T-helper 1 cell treated with Interleukin-12 subunit alpha and Interleukin-12 subunit beta and Interleukin-4 antibody, amounts not matched to agents 30 μg/mL and 1 μg/mL, for 36 hours (primary cell): Measurements from ENCODE around the gene FAF1.

Experiments used
- H3K27ac Mint-ChIP-seq: one replicate; pipeline ENCODE4 v1.8.0; 2021; ENCODE audit warnings: mild to moderate bottlenecking, mixed read lengths
- H3K27me3 Mint-ChIP-seq: one replicate; pipeline ENCODE4 v1.8.0; 2021; ENCODE audit warnings: low read depth, mixed read lengths
- H3K36me3 Mint-ChIP-seq: one replicate; pipeline ENCODE4 v1.8.0; 2021; ENCODE audit warnings: low read depth, mixed read lengths
- H3K4me1 Mint-ChIP-seq: one replicate; pipeline ENCODE4 v1.8.0; 2021; ENCODE audit warnings: low read depth, mixed read lengths
- H3K4me3 Mint-ChIP-seq: one replicate; pipeline ENCODE4 v1.8.0; 2021; ENCODE audit warnings: mild to moderate bottlenecking, moderate library complexity, mixed read lengths
- H3K9me3 Mint-ChIP-seq: one replicate; pipeline ENCODE4 v1.8.0; 2021; ENCODE audit warnings: mixed read lengths

FAF1 gene

GRCh38 chr1:50700214-50700613 is 259.9 kb downstream of the FAF1 start:
- H3K9me3 Mint-ChIP-seq = no peaks in the 10 kb centered on the region
- H3K27ac Mint-ChIP-seq = no peak overlapping the region
- peaks cover 1% of the 10 kb centered on the region for H3K36me3 Mint-ChIP-seq
- H3K4me1 Mint-ChIP-seq = no peaks in the 10 kb centered on the region
- H3K27me3 Mint-ChIP-seq = no peaks in the 10 kb centered on the region
- H3K4me3 Mint-ChIP-seq = no peak overlapping the region

GRCh38 chr1:50699795-50700194 is 260.3 kb downstream of the FAF1 start:
- Mint-ChIP-seq H3K36me3 (peaks cover 1% of the 10 kb centered on the region), H3K4me1 (no peaks in the 10 kb centered on the region), H3K9me3 (no peaks in the 10 kb centered on the region), H3K27ac (no peak overlapping the region), H3K4me3 (no peak overlapping the region), H3K27me3 (no peaks in the 10 kb centered on the region)

GRCh38 chr1:50697440-50698421 is 262.3 kb downstream of the FAF1 start:
- Mint-ChIP-seq H3K9me3 (no peaks in the 10 kb centered on the region), H3K4me3 (no peak overlapping the region), H3K36me3 (no peaks in the 10 kb centered on the region), H3K27me3 (no peaks in the 10 kb centered on the region), H3K4me1 (no peaks in the 10 kb centered on the region), H3K27ac (no peak overlapping the region)

- no peaks in the 10 kb centered on the region for H3K4me1 Mint-ChIP-seq
- peaks cover 2% of the 10 kb centered on the region for H3K36me3 Mint-ChIP-seq
- H3K9me3 Mint-ChIP-seq = no peaks in the 10 kb centered on the region
- no peak overlapping the region for H3K27ac Mint-ChIP-seq
- H3K27me3 Mint-ChIP-seq = no peaks in the 10 kb centered on the region
- H3K4me3 Mint-ChIP-seq = no peak overlapping the region
Measured at GRCh38 chr1:50693829-50694228, 266.2 kb downstream of the FAF1 start.

GRCh38 chr1:50684185-50684584 is 275.9 kb downstream of the FAF1 start:
- Mint-ChIP-seq H3K27ac (no peak overlapping the region), H3K36me3 (no peaks in the 10 kb centered on the region), H3K4me3 (no peak overlapping the region), H3K9me3 (no peaks in the 10 kb centered on the region), H3K27me3 (no peaks in the 10 kb centered on the region), H3K4me1 (no peaks in the 10 kb centered on the region)

GRCh38 chr1:50681931-50682330 is 278.1 kb downstream of the FAF1 start:
- H3K36me3 Mint-ChIP-seq = no peaks in the 10 kb centered on the region
- H3K27ac Mint-ChIP-seq = no peak overlapping the region
- H3K4me1 Mint-ChIP-seq = no peaks in the 10 kb centered on the region
- H3K4me3 Mint-ChIP-seq = no peak overlapping the region
- H3K9me3 Mint-ChIP-seq = no peaks in the 10 kb centered on the region
- no peaks in the 10 kb centered on the region for H3K27me3 Mint-ChIP-seq

- no peaks in the 10 kb centered on the region for H3K9me3 Mint-ChIP-seq
- H3K36me3 Mint-ChIP-seq = no peaks in the 10 kb centered on the region
- H3K4me3 Mint-ChIP-seq = no peak overlapping the region
- H3K27ac Mint-ChIP-seq = no peak overlapping the region
- no peaks in the 10 kb centered on the region for H3K27me3 Mint-ChIP-seq
- no peaks in the 10 kb centered on the region for H3K4me1 Mint-ChIP-seq
Measured at GRCh38 chr1:50667710-50668356, 292.2 kb downstream of the FAF1 start.

GRCh38 chr1:50667272-50667671 is 292.8 kb downstream of the FAF1 start:
- H3K9me3 Mint-ChIP-seq = no peaks in the 10 kb centered on the region
- no peaks in the 10 kb centered on the region for H3K4me1 Mint-ChIP-seq
- no peak overlapping the region for H3K27ac Mint-ChIP-seq
- no peaks in the 10 kb centered on the region for H3K36me3 Mint-ChIP-seq
- no peaks in the 10 kb centered on the region for H3K27me3 Mint-ChIP-seq
- no peak overlapping the region for H3K4me3 Mint-ChIP-seq

- Mint-ChIP-seq H3K36me3 (no peaks in the 10 kb centered on the region), H3K4me3 (no peak overlapping the region), H3K9me3 (no peaks in the 10 kb centered on the region), H3K4me1 (no peaks in the 10 kb centered on the region), H3K27me3 (no peaks in the 10 kb centered on the region), H3K27ac (no peak overlapping the region)
Measured at GRCh38 chr1:50666849-50667248, 293.2 kb downstream of the FAF1 start.

- Mint-ChIP-seq H3K9me3 (no peaks in the 10 kb centered on the region), H3K27me3 (no peaks in the 10 kb centered on the region), H3K27ac (no peak overlapping the region), H3K4me3 (no peak overlapping the region), H3K4me1 (no peaks in the 10 kb centered on the region), H3K36me3 (no peaks in the 10 kb centered on the region)
Measured at GRCh38 chr1:50665413-50665812, 294.7 kb downstream of the FAF1 start.

GRCh38 chr1:50661626-50662025 is 298.4 kb downstream of the FAF1 start:
- H3K27me3 Mint-ChIP-seq = no peaks in the 10 kb centered on the region
- no peaks in the 10 kb centered on the region for H3K36me3 Mint-ChIP-seq
- H3K4me1 Mint-ChIP-seq = no peaks in the 10 kb centered on the region
- H3K27ac Mint-ChIP-seq = no peak overlapping the region
- H3K9me3 Mint-ChIP-seq = no peaks in the 10 kb centered on the region
- no peak overlapping the region for H3K4me3 Mint-ChIP-seq

GRCh38 chr1:50659107-50659662 is 300.9 kb downstream of the FAF1 start:
- Mint-ChIP-seq H3K4me3 (no peak overlapping the region), H3K4me1 (no peaks in the 10 kb centered on the region), H3K36me3 (no peaks in the 10 kb centered on the region), H3K27ac (no peak overlapping the region), H3K27me3 (no peaks in the 10 kb centered on the region), H3K9me3 (no peaks in the 10 kb centered on the region)

- H3K36me3 Mint-ChIP-seq = no peaks in the 10 kb centered on the region
- H3K4me3 Mint-ChIP-seq = no peak overlapping the region
- no peak overlapping the region for H3K27ac Mint-ChIP-seq
- no peaks in the 10 kb centered on the region for H3K4me1 Mint-ChIP-seq
- no peaks in the 10 kb centered on the region for H3K27me3 Mint-ChIP-seq
- H3K9me3 Mint-ChIP-seq = no peaks in the 10 kb centered on the region
Measured at GRCh38 chr1:50658459-50659076, 301.5 kb downstream of the FAF1 start.

- no peaks in the 10 kb centered on the region for H3K9me3 Mint-ChIP-seq
- H3K4me3 Mint-ChIP-seq = no peak overlapping the region
Measured at GRCh38 chr1:50656931-50657330, 303.1 kb downstream of the FAF1 start.

More at GRCh38 chr1:50656931-50657330, 303.1 kb downstream of the FAF1 start:
- H3K36me3 Mint-ChIP-seq = no peaks in the 10 kb centered on the region
- H3K27me3 Mint-ChIP-seq = no peaks in the 10 kb centered on the region
- H3K4me1 Mint-ChIP-seq = no peaks in the 10 kb centered on the region
- H3K27ac Mint-ChIP-seq = no peak overlapping the region
